HCT116 (cell line): ENCODE results near the gene NHERF1. TPM values are rescaled to one million over a fixed set of nuclear protein-coding genes. Genes with fewer than 3 reads are reported as not detected.

Experiments used
- ATAC-seq: fragments of 200-7000 bp; cut with Tn5 transposase; 2 replicates; pipeline ENCODE4 v1.9.1; 2020; ENCODE audit warnings: mild to moderate bottlenecking, moderate library complexity
- BruUV-seq: library from RNA; stranded (reverse); fragments of 400-500 nt; replicated peaks from 2 replicates; lab custom pipeline; 2021; lab: Mats Ljungman, UMichigan
- CTCF ChIA-PET: fragments of 300-600 bp; sonication (Branson Sonifier 250); formaldehyde crosslinking; loops from one replicate; lab custom pipeline; 2021; ENCODE audit warnings: antibody characterized with exemption; lab: Charles Lee
- POLR2A ChIA-PET: fragments of 300-600, 350-600 bp; sonication (Branson Sonifier 250); formaldehyde crosslinking; loops from one replicate; lab custom pipeline; 2021; ENCODE audit warnings: antibody characterized with exemption; lab: Charles Lee
- RAD21 ChIA-PET, 2 experiments: fragments of 300-600 bp; sonication (Branson Sonifier 250); formaldehyde crosslinking; loops; one replicate each; lab custom pipeline; 2023; ENCODE audit warnings: low total read pairs in 2 of 2; ENCODE audit not compliant: uncharacterized antibody in 2 of 2, unreplicated experiment in 2 of 2, low non-redundant PET in 1 of 2; lab: Charles Lee
- DNase-seq: peaks from one replicate; pipeline ENCODE4 v3.0.0-alpha.2; 2010; ENCODE audit warnings: low read depth, low spot score
- H2AFZ ChIP-seq: fragments of 200-600 bp; shearing (Covaris generic), sonication (generic); 2 replicates; pipeline ENCODE4 v1.6.1; 2017; ENCODE audit warnings: low read depth, mixed run types, mixed read lengths, antibody characterized with exemption, low read length; ENCODE audit not compliant: poor library complexity, severe bottlenecking
- H3K27ac ChIP-seq: 2 replicates; pipeline ENCODE4 v1.5.1; 2012; ENCODE audit warnings: low read depth, low read length
- H3K27me3 ChIP-seq: fragments of 200-600 bp; sonication (generic); 2 replicates; pipeline ENCODE4 v1.6.1; 2016; ENCODE audit warnings: mixed run types, low read length, mixed read lengths; ENCODE audit not compliant: insufficient read depth
- H3K36me3 ChIP-seq, 2 experiments: fragments of 200-500 bp in 1 of 2; fragments of 200-600 bp in 1 of 2; sonication (Bioruptor generic) in 1 of 2; sonication (generic) in 1 of 2; 2 replicates each; pipeline versions ENCODE4 v1.5.1 to v1.6.1; 2014 to 2016; ENCODE audit warnings: low read length in 2 of 2, inconsistent platforms in 1 of 2, mixed read lengths in 1 of 2, mixed run types in 1 of 2; ENCODE audit not compliant: insufficient read depth in 2 of 2, control insufficient read depth in 1 of 2
- H3K4me1 ChIP-seq, 2 experiments: fragments of 200-600 bp in 1 of 2; sonication (generic) in 1 of 2; 2 replicates each; pipeline versions ENCODE4 v1.5.1 to v1.6.1; 2012 to 2017; ENCODE audit warnings: low read length in 2 of 2, inconsistent platforms in 1 of 2, mild to moderate bottlenecking in 1 of 2, mixed read lengths in 1 of 2, mixed run types in 1 of 2, moderate library complexity in 1 of 2; ENCODE audit not compliant: insufficient read depth in 2 of 2, control insufficient read depth in 1 of 2
- H3K4me2 ChIP-seq: fragments of 200-600 bp; sonication (generic); 2 replicates; pipeline ENCODE4 v1.6.1; 2017; ENCODE audit warnings: mixed run types, low read length, mixed read lengths
- H3K4me3 ChIP-seq, 2 experiments: fragments of 200-600 bp in 1 of 2; sonication (generic) in 1 of 2; replicated peaks in 1 of 2; 2 replicates each; pipeline ENCODE4 v1.5.1; 2011 to 2016; ENCODE audit warnings: low read length in 2 of 2, control low read depth in 1 of 2, low read depth in 1 of 2, mild to moderate bottlenecking in 1 of 2, mixed read lengths in 1 of 2, mixed run types in 1 of 2
- H3K79me2 ChIP-seq: fragments of 200-600 bp; sonication (generic); 2 replicates; pipeline ENCODE4 v1.6.1; 2017; ENCODE audit warnings: mild to moderate bottlenecking, mixed run types, low read length, moderate library complexity, mixed read lengths; ENCODE audit not compliant: insufficient read depth
- H3K9ac ChIP-seq: fragments of 200-600 bp; sonication (generic); 2 replicates; pipeline ENCODE4 v1.6.1; 2016; ENCODE audit warnings: low read length, mixed read lengths
- H3K9me2 ChIP-seq: fragments of 200-600 bp; sonication (generic), shearing (Covaris generic); 2 replicates; pipeline ENCODE4 v1.6.1; 2017; ENCODE audit warnings: mixed run types, mild to moderate bottlenecking, moderate library complexity; ENCODE audit not compliant: insufficient read depth
- H3K9me3 ChIP-seq, 2 experiments: fragments of 200-500 bp in 1 of 2; fragments of 200-600 bp in 1 of 2; sonication (Bioruptor generic) in 1 of 2; sonication (generic) in 1 of 2; 2 replicates each; pipeline ENCODE4 v1.6.1; 2014 to 2017; ENCODE audit warnings: low read length in 2 of 2, mixed read lengths in 2 of 2, inconsistent platforms in 1 of 2, low read depth in 1 of 2, mild to moderate bottlenecking in 1 of 2, mixed run types in 1 of 2, moderate library complexity in 1 of 2; ENCODE audit not compliant: control insufficient read depth in 1 of 2, insufficient read depth in 1 of 2
- H4K20me1 ChIP-seq: fragments of 200-600 bp; sonication (generic), shearing (Covaris generic); 2 replicates; pipeline ENCODE4 v1.6.1; 2017; ENCODE audit warnings: mixed run types, mild to moderate bottlenecking, moderate library complexity; ENCODE audit not compliant: insufficient read depth
- CBX3 ChIP-seq: IDR thresholded peaks from 2 replicates; pipeline ENCODE4 v1.6.1; 2012; ENCODE audit warnings: low read depth
- CEBPB ChIP-seq: IDR thresholded peaks from 2 replicates; pipeline ENCODE4 v1.6.1; 2012; ENCODE audit warnings: low read depth
- CTCF ChIP-seq, 3 experiments: fragments of 200-600 bp in 1 of 3; sonication (generic) in 1 of 3; IDR thresholded peaks in 2 of 3; conservative IDR thresholded peaks in 1 of 3; 2 replicates each; pipeline ENCODE4 v1.5.1; 2012 to 2017; ENCODE audit warnings: low read depth in 2 of 3, low read length in 2 of 3, antibody characterized with exemption in 1 of 3, borderline replicate concordance in 1 of 3, control low read depth in 1 of 3, mild to moderate bottlenecking in 1 of 3, mixed read lengths in 1 of 3, mixed run types in 1 of 3, moderate library complexity in 1 of 3; ENCODE audit not compliant: insufficient read depth in 1 of 3
- EGR1 ChIP-seq: IDR thresholded peaks from 2 replicates; pipeline ENCODE4 v1.6.1; 2012; ENCODE audit warnings: low read depth
- EZH2 ChIP-seq: fragments of 200-600 bp; sonication (generic); IDR thresholded peaks from 2 replicates; pipeline ENCODE4 v1.6.1; 2017; ENCODE audit warnings: antibody characterized with exemption, mixed run types
- EZH2phosphoT487 ChIP-seq: fragments of 200-600 bp; IDR thresholded peaks from 2 replicates; pipeline ENCODE4 v1.6.1; 2018; ENCODE audit warnings: antibody characterized with exemption, borderline replicate concordance
- JUND ChIP-seq: IDR thresholded peaks from 2 replicates; pipeline ENCODE4 v1.6.1; 2012
- POLR2A ChIP-seq: IDR thresholded peaks from 2 replicates; pipeline ENCODE4 v1.7.0; 2011; ENCODE audit warnings: borderline replicate concordance; ENCODE audit not compliant: insufficient read depth, insufficient read length; ENCODE audit errors: extremely low read depth
- RAD21 ChIP-seq: IDR thresholded peaks from 2 replicates; pipeline ENCODE4 v1.6.1; 2012; ENCODE audit warnings: low read depth, mild to moderate bottlenecking
- REST ChIP-seq: IDR thresholded peaks from 2 replicates; pipeline ENCODE4 v1.6.1; 2012; ENCODE audit warnings: low read depth
- SIN3A ChIP-seq: IDR thresholded peaks from 2 replicates; pipeline ENCODE4 v1.6.1; 2012; ENCODE audit warnings: low read depth
- SP1 ChIP-seq: IDR thresholded peaks from 2 replicates; pipeline ENCODE4 v1.6.1; 2012; ENCODE audit warnings: low read depth
- TCF7L2 ChIP-seq: IDR thresholded peaks from 2 replicates; pipeline ENCODE4 v1.7.0; 2011; ENCODE audit warnings: borderline replicate concordance, inconsistent platforms; ENCODE audit not compliant: insufficient read depth, insufficient read length; ENCODE audit errors: extremely low read depth
- YY1 ChIP-seq: IDR thresholded peaks from 2 replicates; pipeline ENCODE4 v1.6.1; 2011; ENCODE audit warnings: low read length, low read depth, moderate library complexity, mild to moderate bottlenecking; ENCODE audit not compliant: insufficient replicate concordance; ENCODE audit errors: extremely low read depth
- ZFX ChIP-seq: fragments of 450-650 bp; IDR thresholded peaks from 2 replicates; pipeline ENCODE4 v1.6.1; 2017
- ZNF274 ChIP-seq: fragments of 200-500 bp; sonication (Bioruptor generic); IDR thresholded peaks from 2 replicates; pipeline ENCODE4 v1.6.1; 2014; ENCODE audit warnings: mild to moderate bottlenecking, low read depth, low read length, inconsistent platforms
- intact Hi-C: fragments of 100-400 bp; cut with micrococcal nuclease; formaldehyde crosslinking; loops from 2 replicates; pipeline ENCODE4 v1.10.0; 2022
- total RNA-seq: library from RNA; stranded (reverse); gene quantifications from one replicate; pipeline ENCODE4 v1.2.1, GENCODE V29; 2021; ENCODE audit not compliant: unreplicated experiment

The NHERF1 gene
- total RNA-seq, 1 experiment from 2014 or later: 129 TPM

- no peak for TF ChIP-seq REST
Observed at GRCh38 chr17:74773414-74773813, 25.0 kb downstream of the NHERF1 start (continued).

GRCh38 chr17:74773871-74774286 lies 25.5 kb downstream of the NHERF1 start:
- CTCF ChIA-PET: interaction anchor here (1.3 to 3.5 kb wide), 3 partner anchors 28 to 116 kb away, joined by 3 to 20 read pairs (median 5); no protein-coding TSS in a partner anchor
- Histone ChIP-seq H3K9ac (no peak overlapping the region), H3K36me3 (peaks cover 15 to 47% of the 10 kb centered on the region in 2 experiments; a peak in 3 of 4 replicates), H3K27ac (peak overlapping the region; percentile 22; the same call in 1 of the 2 replicates), H2AFZ (no peak overlapping the region), H3K4me3 (no peak overlapping the region), H3K9me2 (no peaks in the 10 kb centered on the region), H3K79me2 (peaks cover 55% of the 10 kb centered on the region), H3K4me2 (no peak overlapping the region), H3K27me3 (no peaks in the 10 kb centered on the region), H4K20me1 (no peaks in the 10 kb centered on the region), H3K9me3 (no peaks in the 10 kb centered on the region), H3K4me1 (peaks cover 9 to 16% of the 10 kb centered on the region in 2 experiments)
- BruUV-seq: no TSS peak
- RAD21 ChIA-PET: no interaction called here
- intact Hi-C loops: no loop called here
- ATAC-seq (no peak), DNase-seq (no peak)
- POLR2A ChIA-PET: interaction anchor here (1.3 kb wide), 1 partner anchor 26 kb away, joined by 3 read pairs; no protein-coding TSS in a partner anchor
- TF ChIP-seq SIN3A: no peak
- no peak for TF ChIP-seq ZNF274
- no peak for TF ChIP-seq ZFX
- no peak for TF ChIP-seq CBX3
- no peak for TF ChIP-seq YY1
- no peak for TF ChIP-seq EZH2
- TF ChIP-seq CTCF (IDR thresholded peaks at IDR 0.05 in 2 of 3, conservative IDR thresholded peaks at IDR 0.05 in 1 of 3; ENCODE audit: borderline replicate concordance in 1 of 3, insufficient read depth in 1 of 3, low read depth in 2 of 3, low read length in 2 of 3): no peak
- TF ChIP-seq TCF7L2: no peak
- TF ChIP-seq REST: no peak
- TF ChIP-seq EZH2phosphoT487: no peak
- TF ChIP-seq POLR2A: no peak
- TF ChIP-seq CEBPB: no peak
- TF ChIP-seq SP1: no peak
- TF ChIP-seq RAD21: no peak
- no peak for TF ChIP-seq EGR1
- no peak for TF ChIP-seq JUND
